ENCODE results near the gene LAMA2.

DNA sequence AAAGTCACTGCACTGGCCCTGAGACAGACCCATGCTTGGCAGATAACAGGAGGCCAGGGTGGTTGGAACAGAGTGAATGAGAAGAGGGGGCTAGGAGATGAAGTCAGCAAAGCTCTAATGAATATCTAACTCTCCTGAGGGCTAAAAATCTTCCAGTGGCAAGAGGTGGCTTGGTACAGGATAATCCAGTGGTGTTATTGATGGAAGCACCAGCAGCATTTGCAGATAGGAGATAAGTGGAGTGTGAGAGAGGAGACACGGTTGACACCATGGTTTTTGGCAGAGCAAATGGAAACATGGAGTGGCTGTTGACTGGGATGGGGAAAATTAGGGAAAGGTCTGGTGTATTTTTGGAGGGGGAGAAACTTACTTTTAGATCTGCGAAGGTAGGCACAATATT lies 464.0 kb downstream of the LAMA2 start:
- TF ChIP-seq, protein P1, sequence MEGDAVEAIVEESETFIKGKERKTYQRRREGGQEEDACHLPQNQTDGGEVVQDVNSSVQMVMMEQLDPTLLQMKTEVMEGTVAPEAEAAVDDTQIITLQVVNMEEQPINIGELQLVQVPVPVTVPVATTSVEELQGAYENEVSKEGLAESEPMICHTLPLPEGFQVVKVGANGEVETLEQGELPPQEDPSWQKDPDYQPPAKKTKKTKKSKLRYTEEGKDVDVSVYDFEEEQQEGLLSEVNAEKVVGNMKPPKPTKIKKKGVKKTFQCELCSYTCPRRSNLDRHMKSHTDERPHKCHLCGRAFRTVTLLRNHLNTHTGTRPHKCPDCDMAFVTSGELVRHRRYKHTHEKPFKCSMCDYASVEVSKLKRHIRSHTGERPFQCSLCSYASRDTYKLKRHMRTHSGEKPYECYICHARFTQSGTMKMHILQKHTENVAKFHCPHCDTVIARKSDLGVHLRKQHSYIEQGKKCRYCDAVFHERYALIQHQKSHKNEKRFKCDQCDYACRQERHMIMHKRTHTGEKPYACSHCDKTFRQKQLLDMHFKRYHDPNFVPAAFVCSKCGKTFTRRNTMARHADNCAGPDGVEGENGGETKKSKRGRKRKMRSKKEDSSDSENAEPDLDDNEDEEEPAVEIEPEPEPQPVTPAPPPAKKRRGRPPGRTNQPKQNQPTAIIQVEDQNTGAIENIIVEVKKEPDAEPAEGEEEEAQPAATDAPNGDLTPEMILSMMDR (conservative IDR thresholded peaks at IDR 0.05; ENCODE audit: low read length) = no peak
- TF ChIP-seq EZH2phosphoT487 (IDR thresholded peaks at IDR 0.05; ENCODE audit: borderline replicate concordance) = no peak
